K562 (cell line): ENCODE data around the gene TXN.

ENCODE experiments used
- ELF1 ChIP-seq: fragments of 200-800 bp; sonication (Bioruptor generic); IDR thresholded peaks from 2 replicates; pipeline ENCODE4 v1.6.1; 2016; ENCODE audit warnings: missing genetic modification characterization, missing compliant biosample characterization
- MYC ChIP-seq, 2 experiments: fragments of 250-450 bp in 1 of 2; sonication (Bioruptor Pico) in 1 of 2; IDR thresholded peaks; 2 replicates each; pipeline versions ENCODE4 v1.5.1 to v1.6.1; 2012 to 2021; ENCODE audit warnings: low read depth in 2 of 2, borderline replicate concordance in 1 of 2, improper control_type of control experiment in 1 of 2, low read length in 1 of 2, mild to moderate bottlenecking in 1 of 2, moderate library complexity in 1 of 2
- ZNF212 ChIP-seq: fragments of 450-650 bp; formaldehyde crosslinking; IDR thresholded peaks from 2 replicates; pipeline ENCODE4 v1.4.0; 2020; ENCODE audit warnings: mild to moderate bottlenecking
- ZNF347 ChIP-seq: fragments of 450-650 bp; formaldehyde crosslinking; IDR thresholded peaks from 2 replicates; pipeline ENCODE4 v1.4.0; 2020; ENCODE audit warnings: low read depth, mild to moderate bottlenecking, moderate library complexity
- TF ChIP-seq, protein P1 (sequence below), 3 experiments: IDR thresholded peaks in 2 of 3; conservative IDR thresholded peaks in 1 of 3; 2 replicates each; pipeline ENCODE4 v1.5.1; 2011 to 2012; ENCODE audit warnings: low read length in 3 of 3, mild to moderate bottlenecking in 3 of 3, control low read depth in 2 of 3, improper control_type of control experiment in 1 of 3, inconsistent platforms in 1 of 3, low read depth in 1 of 3, mixed read lengths in 1 of 3, moderate library complexity in 1 of 3; ENCODE audit not compliant: insufficient read depth in 2 of 3
- TF ChIP-seq, protein P2 (sequence below): fragments of 450-650 bp; IDR thresholded peaks from 2 replicates; pipeline ENCODE4 v1.6.1; 2018; ENCODE audit not compliant: partially characterized antibody

DNA sequence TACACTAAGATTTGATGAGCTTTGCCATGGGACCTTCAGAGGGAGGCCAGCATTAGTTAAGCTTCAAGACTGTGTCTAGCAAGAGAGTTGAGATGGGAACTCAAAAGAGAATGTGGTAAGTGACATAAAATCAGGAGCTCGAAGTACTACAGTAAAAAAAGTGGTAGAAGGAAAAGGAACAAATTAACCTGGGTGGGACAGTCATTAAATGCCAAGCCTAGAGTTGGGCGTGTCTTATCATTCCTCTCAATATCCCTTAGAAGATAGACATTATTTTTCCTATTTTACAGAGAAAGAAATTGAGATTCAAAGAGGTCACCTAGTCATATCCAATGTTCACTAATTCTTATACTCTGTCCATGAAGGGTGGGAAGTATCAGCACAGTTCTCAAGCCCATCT is 3.3 kb upstream of the TXN start:
- TF ChIP-seq, protein P1, sequence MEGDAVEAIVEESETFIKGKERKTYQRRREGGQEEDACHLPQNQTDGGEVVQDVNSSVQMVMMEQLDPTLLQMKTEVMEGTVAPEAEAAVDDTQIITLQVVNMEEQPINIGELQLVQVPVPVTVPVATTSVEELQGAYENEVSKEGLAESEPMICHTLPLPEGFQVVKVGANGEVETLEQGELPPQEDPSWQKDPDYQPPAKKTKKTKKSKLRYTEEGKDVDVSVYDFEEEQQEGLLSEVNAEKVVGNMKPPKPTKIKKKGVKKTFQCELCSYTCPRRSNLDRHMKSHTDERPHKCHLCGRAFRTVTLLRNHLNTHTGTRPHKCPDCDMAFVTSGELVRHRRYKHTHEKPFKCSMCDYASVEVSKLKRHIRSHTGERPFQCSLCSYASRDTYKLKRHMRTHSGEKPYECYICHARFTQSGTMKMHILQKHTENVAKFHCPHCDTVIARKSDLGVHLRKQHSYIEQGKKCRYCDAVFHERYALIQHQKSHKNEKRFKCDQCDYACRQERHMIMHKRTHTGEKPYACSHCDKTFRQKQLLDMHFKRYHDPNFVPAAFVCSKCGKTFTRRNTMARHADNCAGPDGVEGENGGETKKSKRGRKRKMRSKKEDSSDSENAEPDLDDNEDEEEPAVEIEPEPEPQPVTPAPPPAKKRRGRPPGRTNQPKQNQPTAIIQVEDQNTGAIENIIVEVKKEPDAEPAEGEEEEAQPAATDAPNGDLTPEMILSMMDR (IDR thresholded peaks at IDR 0.05 in 2 of 3, conservative IDR thresholded peaks at IDR 0.05 in 1 of 3; ENCODE audit: insufficient read depth in 2 of 3, low read depth in 1 of 3, low read length in 3 of 3) = no peak
- TF ChIP-seq ELF1 (tag) (no peak), ZNF347 (CRISPR knock-in tag) (no peak), MYC (IDR thresholded peaks at IDR 0.05; ENCODE audit: low read depth, low read length) (no peak), MYC (CRISPR knock-in tag; IDR thresholded peaks at IDR 0.05; ENCODE audit: borderline replicate concordance, low read depth) (no peak), ZNF212 (CRISPR knock-in tag) (no peak)
- TF ChIP-seq, protein P2, sequence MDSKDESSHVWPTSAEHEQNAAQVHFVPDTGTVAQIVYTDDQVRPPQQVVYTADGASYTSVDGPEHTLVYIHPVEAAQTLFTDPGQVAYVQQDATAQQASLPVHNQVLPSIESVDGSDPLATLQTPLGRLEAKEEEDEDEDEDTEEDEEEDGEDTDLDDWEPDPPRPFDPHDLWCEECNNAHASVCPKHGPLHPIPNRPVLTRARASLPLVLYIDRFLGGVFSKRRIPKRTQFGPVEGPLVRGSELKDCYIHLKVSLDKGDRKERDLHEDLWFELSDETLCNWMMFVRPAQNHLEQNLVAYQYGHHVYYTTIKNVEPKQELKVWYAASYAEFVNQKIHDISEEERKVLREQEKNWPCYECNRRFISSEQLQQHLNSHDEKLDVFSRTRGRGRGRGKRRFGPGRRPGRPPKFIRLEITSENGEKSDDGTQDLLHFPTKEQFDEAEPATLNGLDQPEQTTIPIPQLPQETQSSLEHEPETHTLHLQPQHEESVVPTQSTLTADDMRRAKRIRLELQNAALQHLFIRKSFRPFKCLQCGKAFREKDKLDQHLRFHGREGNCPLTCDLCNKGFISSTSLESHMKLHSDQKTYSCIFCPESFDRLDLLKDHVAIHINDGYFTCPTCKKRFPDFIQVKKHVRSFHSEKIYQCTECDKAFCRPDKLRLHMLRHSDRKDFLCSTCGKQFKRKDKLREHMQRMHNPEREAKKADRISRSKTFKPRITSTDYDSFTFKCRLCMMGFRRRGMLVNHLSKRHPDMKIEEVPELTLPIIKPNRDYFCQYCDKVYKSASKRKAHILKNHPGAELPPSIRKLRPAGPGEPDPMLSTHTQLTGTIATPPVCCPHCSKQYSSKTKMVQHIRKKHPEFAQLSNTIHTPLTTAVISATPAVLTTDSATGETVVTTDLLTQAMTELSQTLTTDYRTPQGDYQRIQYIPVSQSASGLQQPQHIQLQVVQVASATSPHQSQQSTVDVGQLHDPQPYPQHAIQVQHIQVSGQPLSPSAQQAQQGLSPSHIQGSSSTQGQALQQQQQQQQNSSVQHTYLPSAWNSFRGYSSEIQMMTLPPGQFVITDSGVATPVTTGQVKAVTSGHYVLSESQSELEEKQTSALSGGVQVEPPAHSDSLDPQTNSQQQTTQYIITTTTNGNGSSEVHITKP = no peak
